Inferior parietal cortex (tissue), 1 donor: ENCODE data around the gene MS4A6E.
"Not testable (repeated sequence)": the region's sequence is repeated elsewhere in the genome, so short reads cannot be mapped to it uniquely, and the experiment has no call there.

ENCODE experiments used
- DNase-seq: peaks from one replicate; pipeline ENCODE4 v3.0.0-alpha.2; 2016; ENCODE audit errors: extremely low spot score

The MS4A6E gene

GRCh38 chr11:60326955-60327354 lies at the start of gene MS4A6E:
MS4A6E (plus strand) TSS chr11:60327255; CDS start chr11:60334896, 7,641 bp downstream.
- DNase-seq = no peak

GRCh38 chr11:60280412-60280811 lies 46.6 kb upstream of the MS4A6E start, which contains the start of gene MS4A4A:
MS4A4A (plus strand) TSS chr11:60280666; CDS start chr11:60280676, 10 bp downstream.
- peak; percentile 11 for DNase-seq

- no peak for DNase-seq
Observed at GRCh38 chr11:60281485-60281884, 45.6 kb upstream of the MS4A6E start.

- no peak for DNase-seq
Observed at GRCh38 chr11:60282286-60282685, 44.8 kb upstream of the MS4A6E start.

GRCh38 chr11:60285411-60286126 lies 41.5 kb upstream of the MS4A6E start:
- not testable (repeated sequence) for DNase-seq

GRCh38 chr11:60288531-60288930 lies 38.5 kb upstream of the MS4A6E start:
- no peak for DNase-seq

GRCh38 chr11:60292145-60292544 lies 34.9 kb upstream of the MS4A6E start:
- DNase-seq = no peak

GRCh38 chr11:60301178-60301577 lies 25.9 kb upstream of the MS4A6E start:
- no peak for DNase-seq

GRCh38 chr11:60301884-60302283 lies 25.2 kb upstream of the MS4A6E start:
- not testable (repeated sequence) for DNase-seq

- no peak for DNase-seq
Observed at GRCh38 chr11:60303661-60304060, 23.4 kb upstream of the MS4A6E start.

- no peak for DNase-seq
Observed at GRCh38 chr11:60305906-60306619, 21.0 kb upstream of the MS4A6E start.

GRCh38 chr11:60307507-60308195 lies 19.4 kb upstream of the MS4A6E start:
- no peak for DNase-seq

GRCh38 chr11:60310407-60310998 lies 16.6 kb upstream of the MS4A6E start:
- peak; percentile 8 for DNase-seq

GRCh38 chr11:60314635-60315321 lies 12.3 kb upstream of the MS4A6E start:
- DNase-seq = no peak

GRCh38 chr11:60315871-60316270 lies 11.2 kb upstream of the MS4A6E start:
- DNase-seq = no peak

- DNase-seq = no peak
Observed at GRCh38 chr11:60316317-60316716, 10.7 kb upstream of the MS4A6E start.

GRCh38 chr11:60318726-60319125 lies 8.3 kb upstream of the MS4A6E start:
- no peak for DNase-seq

GRCh38 chr11:60321051-60321450 lies 6.0 kb upstream of the MS4A6E start:
- DNase-seq = no peak

- no peak for DNase-seq
Observed at GRCh38 chr11:60328460-60328859, 1.4 kb downstream of the MS4A6E start.

- no peak for DNase-seq
Observed at GRCh38 chr11:60332846-60333245, 5.8 kb downstream of the MS4A6E start.

- peak; percentile 64 for DNase-seq
Observed at GRCh38 chr11:60334005-60334620, 7.1 kb downstream of the MS4A6E start.
